ENCODE measurements around the gene TRABD2A.

The TRABD2A gene

GRCh38 chr2:84911135-84911678 lies 30.3 kb upstream of the TRABD2A start:
- no peak for TF ChIP-seq POLR2A (IDR thresholded peaks at IDR 0.05; ENCODE audit: low read length)
- TF ChIP-seq GATA1 (IDR thresholded peaks at IDR 0.05; ENCODE audit: low read depth, low read length): no peak
- DNase-seq: no peak

- DNase-seq: no peak
- TF ChIP-seq GATA1 (IDR thresholded peaks at IDR 0.05; ENCODE audit: low read depth, low read length) (no peak), POLR2A (IDR thresholded peaks at IDR 0.05; ENCODE audit: low read length) (peak; percentile 22)
Measured at GRCh38 chr2:84908948-84909713, 28.2 kb upstream of the TRABD2A start.

- TF ChIP-seq GATA1 (IDR thresholded peaks at IDR 0.05; ENCODE audit: low read depth, low read length) (no peak), POLR2A (IDR thresholded peaks at IDR 0.05; ENCODE audit: low read length) (no peak)
- peak; percentile 17 for DNase-seq
Measured at GRCh38 chr2:84906900-84907714, 26.2 kb upstream of the TRABD2A start.

GRCh38 chr2:84906108-84906899 lies 25.4 kb upstream of the TRABD2A start:
- peak in 1 of 2 experiments; percentile 37 for DNase-seq
- no peak for TF ChIP-seq GATA1 (IDR thresholded peaks at IDR 0.05; ENCODE audit: low read depth, low read length)
- no peak for TF ChIP-seq POLR2A (IDR thresholded peaks at IDR 0.05; ENCODE audit: low read length)

- TF ChIP-seq POLR2A (IDR thresholded peaks at IDR 0.05; ENCODE audit: low read length) (peak; percentile 74), GATA1 (IDR thresholded peaks at IDR 0.05; ENCODE audit: low read depth, low read length) (no peak)
- DNase-seq: peak; percentile 76 to 77
Measured at GRCh38 chr2:84905181-84906107, 24.6 kb upstream of the TRABD2A start, which contains the start of gene TMSB10. Gene TMSB10 (plus strand): TSS chr2:84905656.

GRCh38 chr2:84904717-84905174 lies 23.9 kb upstream of the TRABD2A start:
- peak in 1 of 2 experiments; percentile 11 for DNase-seq
- TF ChIP-seq GATA1 (IDR thresholded peaks at IDR 0.05; ENCODE audit: low read depth, low read length): no peak
- no peak for TF ChIP-seq POLR2A (IDR thresholded peaks at IDR 0.05; ENCODE audit: low read length)

- no peak for DNase-seq
- TF ChIP-seq POLR2A (IDR thresholded peaks at IDR 0.05; ENCODE audit: low read length) (no peak), GATA1 (IDR thresholded peaks at IDR 0.05; ENCODE audit: low read depth, low read length) (no peak)
Measured at GRCh38 chr2:84904151-84904550, 23.3 kb upstream of the TRABD2A start.

GRCh38 chr2:84902526-84902925 lies 21.6 kb upstream of the TRABD2A start:
- DNase-seq: no peak
- no peak for TF ChIP-seq GATA1 (IDR thresholded peaks at IDR 0.05; ENCODE audit: low read depth, low read length)
- TF ChIP-seq POLR2A (IDR thresholded peaks at IDR 0.05; ENCODE audit: low read length): no peak

- no peak for DNase-seq
Measured at GRCh38 chr2:84901593-84902120, 20.8 kb upstream of the TRABD2A start.

GRCh38 chr2:84900971-84901370 lies 20.1 kb upstream of the TRABD2A start:
- no peak for TF ChIP-seq GATA1 (IDR thresholded peaks at IDR 0.05; ENCODE audit: low read depth, low read length)
- no peak for TF ChIP-seq POLR2A (IDR thresholded peaks at IDR 0.05; ENCODE audit: low read length)
- DNase-seq: no peak

More at GRCh38 chr2:84901593-84902120, 20.8 kb upstream of the TRABD2A start:
- TF ChIP-seq POLR2A (IDR thresholded peaks at IDR 0.05; ENCODE audit: low read length) (no peak), GATA1 (IDR thresholded peaks at IDR 0.05; ENCODE audit: low read depth, low read length) (no peak)

- TF ChIP-seq POLR2A (IDR thresholded peaks at IDR 0.05; ENCODE audit: low read length): no peak
- no peak for TF ChIP-seq GATA1 (IDR thresholded peaks at IDR 0.05; ENCODE audit: low read depth, low read length)
- DNase-seq: no peak
Measured at GRCh38 chr2:84899304-84900204, 18.7 kb upstream of the TRABD2A start.
